HepG2 (cell line): ENCODE measurements around the gene ROM1. TPM values are rescaled to one million over a fixed set of nuclear protein-coding genes. Genes with fewer than 3 reads are reported as not detected.

Experiments
- MEIS1 ChIP-seq: sonication (generic); formaldehyde crosslinking; IDR thresholded peaks from 2 replicates; pipeline ENCODE4 v1.9.0; 2021; ENCODE audit warnings: mild to moderate bottlenecking, missing genetic modification reagents, moderate library complexity, borderline replicate concordance
- PPARG ChIP-seq: conservative IDR thresholded peaks from 2 replicates; pipeline ENCODE4 v1.6.1; 2016; ENCODE audit warnings: missing biosample characterization, missing genetic modification reagents
- REST ChIP-seq, 2 experiments: IDR thresholded peaks; 2 replicates each; pipeline ENCODE4 v1.6.1; 2011 to 2012; ENCODE audit warnings: low read length in 2 of 2, borderline replicate concordance in 1 of 2, low read depth in 1 of 2, mild to moderate bottlenecking in 1 of 2, moderate library complexity in 1 of 2
- RORA ChIP-seq: sonication (generic); formaldehyde crosslinking; IDR thresholded peaks from 2 replicates; pipeline ENCODE4 v1.5.0; 2020; ENCODE audit warnings: mild to moderate bottlenecking, missing genetic modification reagents, moderate library complexity
- SKIL ChIP-seq: sonication (generic); formaldehyde crosslinking; IDR thresholded peaks from 2 replicates; pipeline ENCODE4 v1.8.0; 2022; ENCODE audit warnings: missing genetic modification reagents, mild to moderate bottlenecking, moderate library complexity, borderline replicate concordance
- SNAPC5 ChIP-seq: sonication (generic); formaldehyde crosslinking; IDR thresholded peaks from 2 replicates; pipeline ENCODE4 v1.8.1; 2023; ENCODE audit warnings: mild to moderate bottlenecking, missing genetic modification reagents, borderline replicate concordance
- ZHX2 ChIP-seq, 2 experiments: sonication (generic) in 1 of 2; formaldehyde crosslinking in 1 of 2; IDR thresholded peaks; 2 replicates each; pipeline versions ENCODE4 v1.6.1 to v1.9.0; 2014 to 2022; ENCODE audit warnings: antibody characterized with exemption in 1 of 2, borderline replicate concordance in 1 of 2, inconsistent platforms in 1 of 2, low read depth in 1 of 2, missing genetic modification reagents in 1 of 2
- ZNF281 ChIP-seq: sonication (generic); formaldehyde crosslinking; IDR thresholded peaks from 2 replicates; pipeline ENCODE4 v1.4.0; 2020; ENCODE audit warnings: missing genetic modification reagents, borderline replicate concordance
- ZNF678 ChIP-seq: sonication (generic); formaldehyde crosslinking; IDR thresholded peaks from 2 replicates; pipeline ENCODE4 v1.4.0; 2020; ENCODE audit warnings: mild to moderate bottlenecking, missing genetic modification reagents
- ZNF83 ChIP-seq: sonication (generic); formaldehyde crosslinking; IDR thresholded peaks from 2 replicates; pipeline ENCODE4 v1.4.0; 2020; ENCODE audit warnings: missing genetic modification reagents, mild to moderate bottlenecking, borderline replicate concordance
- polyA plus RNA-seq, 8 experiments: library from polyadenylated mRNA; depleted of rRNA in 3 of 8; stranded (reverse) in 7 of 8; unstranded in 1 of 8; fragments of >200 nt; fragmentation: Illumina TruSeq in 4 of 8; extraction: Trizol in 4 of 8; gene quantifications; 2 replicates each; pipeline versions ENCODE4 v1.2.1 to v1.2.3, GENCODE V29; 2011 to 2016; ENCODE audit warnings: low read depth in 4 of 8, missing spikeins in 1 of 8, mixed read lengths in 1 of 8; ENCODE audit not compliant: insufficient read depth in 1 of 8
- total RNA-seq, 5 experiments: library from RNA; depleted of rRNA; stranded (reverse); fragments of >200 nt; fragmentation: Illumina TruSeq; extraction: Trizol; gene quantifications; 2 replicates each; pipeline ENCODE4 v1.2.3, GENCODE V29; 2016; ENCODE audit warnings: low read depth in 1 of 5

The ROM1 gene
- total and polyA plus RNA-seq, 2 of the 13 experiments (the other 11 are each of a cell fraction or from before 2014, with no cell fraction given): 1.2 to 2.4 TPM

GRCh38 chr11:62621567-62622470, 8.8 kb downstream of the ROM1 start, which contains the start of gene B3GAT3 (continued):
- TF ChIP-seq ZNF83 (CRISPR knock-in tag) (peak; percentile 12; the same call in 1 of the 2 replicates), ZNF678 (no peak; the same call in 1 of the 2 replicates), SKIL (peak; percentile 36; the same call in 1 of the 2 replicates), SNAPC5 (CRISPR knock-in tag) (no peak), PPARG (CRISPR knock-in tag) (peak; percentile 28; the same call in 1 of the 2 replicates), ZNF281 (CRISPR knock-in tag) (peak; percentile 11; the same call in 1 of the 2 replicates), ZHX2 (IDR thresholded peaks at IDR 0.05; ENCODE audit: low read depth) (peak; percentile 84), ZHX2 (CRISPR knock-in tag; IDR thresholded peaks at IDR 0.05; ENCODE audit: borderline replicate concordance) (peak; percentile 90; the same call in 1 of the 2 replicates), MEIS1 (CRISPR knock-in tag) (no peak), REST (IDR thresholded peaks at IDR 0.05; ENCODE audit: borderline replicate concordance in 1 of 2, low read depth in 1 of 2, low read length in 2 of 2) (no peak), RORA (CRISPR knock-in tag) (no peak)
